PFSK-1 (cell line): ENCODE measurements around the gene FCGR3A.

ENCODE experiments used
- FOXP2 ChIP-seq: optimal IDR thresholded peaks from 2 replicates; pipeline ENCODE3; 2011; ENCODE audit warnings: borderline replicate concordance, control low read depth, inconsistent platforms; ENCODE audit not compliant: insufficient read depth; ENCODE audit errors: extremely low read length, extremely low read depth
- POLR2AphosphoS5 ChIP-seq: IDR thresholded peaks from 2 replicates; pipeline ENCODE4 v1.6.1; 2012; ENCODE audit warnings: low read depth, mild to moderate bottlenecking, control low read depth, low read length, moderate library complexity
- REST ChIP-seq, 2 experiments: IDR thresholded peaks; 2 replicates each; pipeline versions ENCODE4 v1.6.1 to v1.8.0; 2011 to 2012; ENCODE audit warnings: low read depth in 2 of 2, low read length in 2 of 2, control low read depth in 1 of 2, inconsistent platforms in 1 of 2, mild to moderate bottlenecking in 1 of 2, moderate library complexity in 1 of 2; ENCODE audit not compliant: insufficient read depth in 1 of 2
- SIN3A ChIP-seq: IDR thresholded peaks from 2 replicates; pipeline ENCODE4 v1.6.1; 2012; ENCODE audit warnings: mild to moderate bottlenecking, low read length, moderate library complexity, borderline replicate concordance; ENCODE audit not compliant: insufficient read depth
- TAF1 ChIP-seq: IDR thresholded peaks from 2 replicates; pipeline ENCODE4 v1.6.1; 2012; ENCODE audit warnings: low read length, control low read depth, borderline replicate concordance; ENCODE audit not compliant: insufficient read depth

FCGR3A gene

DNA sequence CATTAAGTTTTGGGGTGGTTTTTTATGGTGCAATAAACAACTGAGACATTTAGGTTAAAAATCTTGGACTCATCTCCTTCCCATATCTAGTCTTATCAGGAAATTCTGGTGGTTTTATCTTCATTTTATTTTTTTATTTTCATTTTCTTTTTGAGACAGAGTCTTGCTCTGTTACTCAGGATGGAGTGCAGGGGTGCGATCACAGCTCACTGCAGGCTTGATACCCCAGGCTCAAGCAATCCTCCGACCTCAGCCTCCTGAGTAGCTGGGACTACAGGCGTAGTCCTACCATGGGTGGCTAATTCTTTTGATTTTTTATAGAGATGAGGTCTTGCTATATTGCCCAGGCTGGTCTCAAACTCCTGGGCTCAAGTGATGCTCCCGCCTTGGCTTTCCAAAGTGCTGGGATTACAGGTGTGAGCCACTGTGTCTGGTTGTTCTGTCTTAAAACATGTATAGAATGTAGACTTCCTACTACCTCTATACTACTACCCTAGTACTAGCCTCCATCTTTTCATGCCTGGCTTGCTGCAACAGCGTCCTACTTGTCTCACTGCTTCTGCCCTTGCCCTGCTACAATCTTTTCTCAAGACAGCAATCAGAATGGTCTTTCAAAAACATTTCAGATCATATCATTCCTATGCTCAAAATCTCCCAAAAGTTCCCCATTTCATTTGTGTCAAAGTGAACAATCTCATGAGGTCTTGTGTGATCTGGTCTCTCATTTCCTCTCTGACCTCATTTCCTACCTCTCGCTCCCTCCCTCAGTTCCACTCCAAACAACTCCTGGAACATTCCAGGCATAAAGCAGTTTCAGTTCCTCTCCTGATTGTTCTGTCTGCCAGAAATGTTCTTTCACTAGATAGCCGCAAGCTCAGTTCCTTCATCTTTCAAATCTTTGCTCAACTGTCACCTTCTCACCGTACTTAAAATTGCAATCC lies 50.2 kb downstream of the FCGR3A start:
- no peak for TF ChIP-seq POLR2AphosphoS5
- no peak for TF ChIP-seq SIN3A
- no peak for TF ChIP-seq FOXP2
- no peak for TF ChIP-seq REST (IDR thresholded peaks at IDR 0.05; ENCODE audit: insufficient read depth in 1 of 2, low read depth in 2 of 2, low read length in 2 of 2)
- no peak for TF ChIP-seq TAF1

DNA sequence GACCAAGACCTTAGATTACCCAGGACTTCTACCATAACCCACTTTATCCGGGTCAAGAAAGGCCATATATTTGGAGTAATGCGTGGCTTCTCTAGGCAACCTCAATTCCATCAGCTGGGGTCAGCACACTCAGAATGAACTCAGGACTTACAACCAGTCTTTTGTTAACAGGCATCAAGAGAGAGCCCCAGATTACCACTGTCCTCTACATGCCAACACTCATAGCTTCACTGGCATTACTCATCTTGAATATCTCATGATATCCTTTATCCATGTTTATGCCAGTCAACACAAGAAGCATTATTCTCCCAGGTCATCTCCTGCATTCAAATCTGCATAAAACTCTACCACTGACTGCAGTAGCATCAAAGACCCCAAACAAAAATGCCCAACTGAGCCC lies 51.0 kb downstream of the FCGR3A start:
- no peak for TF ChIP-seq POLR2AphosphoS5
- no peak for TF ChIP-seq REST (IDR thresholded peaks at IDR 0.05; ENCODE audit: insufficient read depth in 1 of 2, low read depth in 2 of 2, low read length in 2 of 2)
- TF ChIP-seq FOXP2, result no peak
- no peak for TF ChIP-seq SIN3A
- no peak for TF ChIP-seq TAF1

DNA sequence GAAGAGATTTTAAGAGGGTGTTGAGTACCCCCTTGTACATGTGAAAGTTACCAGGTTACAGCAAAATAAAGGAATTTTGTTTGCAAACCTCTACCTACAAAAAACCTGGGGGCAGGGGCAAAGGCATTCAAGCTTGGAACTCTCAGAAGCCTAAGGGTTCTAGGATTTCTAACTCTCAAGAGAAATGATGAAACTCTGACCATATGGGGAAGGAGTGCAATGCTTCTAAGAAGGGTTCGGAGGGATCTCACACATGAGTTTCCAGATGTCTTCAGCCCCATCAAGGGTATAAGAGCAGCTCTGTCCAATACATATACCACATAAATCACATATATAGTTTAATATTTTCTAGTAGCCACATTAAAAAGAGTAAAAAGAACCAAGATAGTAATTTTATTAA lies 51.7 kb downstream of the FCGR3A start:
- no peak for TF ChIP-seq TAF1
- TF ChIP-seq REST (IDR thresholded peaks at IDR 0.05; ENCODE audit: insufficient read depth in 1 of 2, low read depth in 2 of 2, low read length in 2 of 2), result no peak
- no peak for TF ChIP-seq POLR2AphosphoS5
- no peak for TF ChIP-seq SIN3A
- TF ChIP-seq FOXP2, result no peak

DNA sequence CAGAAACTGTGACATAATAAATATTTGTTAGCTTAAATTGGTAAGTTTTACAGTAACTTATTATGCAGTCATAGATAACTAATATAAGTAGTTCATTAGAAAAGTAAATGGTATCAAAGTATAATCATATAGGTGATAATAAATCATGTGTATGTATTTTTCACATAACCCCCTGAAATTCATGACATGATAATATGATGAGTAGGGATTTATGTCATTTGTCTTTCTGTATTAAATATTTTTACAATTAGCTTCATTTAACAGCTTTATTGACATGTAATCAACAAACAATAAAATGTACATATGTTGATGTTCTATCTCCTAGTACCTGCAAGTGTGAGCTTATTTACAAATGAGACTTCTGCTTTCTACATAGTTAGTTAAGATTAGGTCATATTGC lies 54.1 kb downstream of the FCGR3A start:
- TF ChIP-seq SIN3A (no peak), FOXP2 (no peak), POLR2AphosphoS5 (no peak), REST (IDR thresholded peaks at IDR 0.05; ENCODE audit: insufficient read depth in 1 of 2, low read depth in 2 of 2, low read length in 2 of 2) (no peak), TAF1 (no peak)
